HepG2 (cell line): ENCODE results near the gene IRF7. TPM values are rescaled to one million over a fixed set of nuclear protein-coding genes. Genes with fewer than 3 reads are reported as not detected.

Experiments used
- ATAC-seq: fragments of 200-7000 bp; cut with Tn5 transposase; 3 replicates; pipeline ENCODE4 v1.9.1; 2020; ENCODE audit warnings: mild to moderate bottlenecking, moderate library complexity
- BruUV-seq: library from RNA; stranded (reverse); fragments of 400-500 nt; replicated peaks from 2 replicates; lab custom pipeline; 2021; lab: Mats Ljungman, UMichigan
- CTCF ChIA-PET: fragments of 300-600 bp; formaldehyde crosslinking; extraction: SDS; loops from one replicate; lab custom pipeline; 2021; ENCODE audit warnings: low total read pairs, inconsistent platforms, low intra/inter-chr PET ratio; lab: Yijun Ruan, JAX
- POLR2A ChIA-PET: fragments of 350-600 bp; sonication (Branson Sonifier 250); formaldehyde crosslinking; loops from one replicate; lab custom pipeline; 2020; ENCODE audit warnings: antibody characterized with exemption, inconsistent platforms; lab: Yijun Ruan, JAX
- DNase-seq: peaks from one replicate; pipeline ENCODE4 v3.0.0-alpha.2; 2015; ENCODE audit warnings: low spot score
- FAIRE-seq: peaks from 3 replicates; lab custom pipeline; 2011; peaks lifted over from hg19 to GRCh38; lab: Jason Lieb, UNC
- H2AFZ ChIP-seq: one replicate; pipeline ENCODE4 v1.6.1; 2011; ENCODE audit warnings: low read length, inconsistent platforms
- H3K27ac ChIP-seq: fragments of 300-600 bp; 3 replicates; pipeline ENCODE4 v1.8.0; 2011; ENCODE audit warnings: mixed run types, mild to moderate bottlenecking, mixed read lengths, low read length, inconsistent platforms; ENCODE audit not compliant: insufficient read depth; ENCODE audit errors: extremely low read length
- H3K27me3 ChIP-seq, 2 experiments: fragments of 200-600 bp in 1 of 2; 2 replicates in 1 of 2; 3 replicates in 1 of 2; pipeline versions ENCODE4 v1.6.0 to v1.8.0; 2011; ENCODE audit warnings: low read length in 2 of 2, mild to moderate bottlenecking in 2 of 2, moderate library complexity in 2 of 2, inconsistent platforms in 1 of 2; ENCODE audit not compliant: insufficient read depth in 2 of 2, control insufficient read depth in 1 of 2
- H3K36me3 ChIP-seq, 2 experiments: fragments of 200-600 bp in 1 of 2; replicated peaks in 1 of 2; 2 replicates in 1 of 2; 3 replicates in 1 of 2; pipeline versions ENCODE4 v1.5.1 to v1.8.0; 2011; ENCODE audit warnings: low read length in 2 of 2, inconsistent platforms in 1 of 2; ENCODE audit not compliant: insufficient read depth in 2 of 2, control insufficient read depth in 1 of 2
- H3K4me1 ChIP-seq: 2 replicates; pipeline ENCODE4 v1.5.1; 2012; ENCODE audit warnings: low read length, inconsistent platforms; ENCODE audit not compliant: insufficient read depth
- H3K4me2 ChIP-seq: 2 replicates; pipeline ENCODE4 v1.6.0; 2011; ENCODE audit warnings: low read depth, low read length, inconsistent platforms
- H3K4me3 ChIP-seq, 3 experiments: fragments of 200-600 bp in 1 of 3; sonication (generic), shearing (Covaris generic) in 1 of 3; replicated peaks in 1 of 3; 2 replicates each; pipeline ENCODE4 v1.5.1; 2011 to 2016; ENCODE audit warnings: low read length in 3 of 3, inconsistent platforms in 2 of 3, low read depth in 2 of 3, mild to moderate bottlenecking in 2 of 3, control low read depth in 1 of 3, mixed read lengths in 1 of 3; ENCODE audit not compliant: insufficient read depth in 1 of 3
- H3K79me2 ChIP-seq: one replicate; pipeline ENCODE4 v1.6.1; 2011; ENCODE audit warnings: low read length, inconsistent platforms; ENCODE audit not compliant: insufficient read depth
- H3K9ac ChIP-seq: 2 replicates; pipeline ENCODE4 v1.6.0; 2011; ENCODE audit warnings: mild to moderate bottlenecking, low read depth, low read length, inconsistent platforms; ENCODE audit not compliant: insufficient read depth
- H3K9me3 ChIP-seq: 2 replicates; pipeline ENCODE4 v1.5.1; 2012; ENCODE audit warnings: mild to moderate bottlenecking, low read length
- H4K20me1 ChIP-seq: 2 replicates; pipeline ENCODE4 v1.6.0; 2011; ENCODE audit warnings: inconsistent platforms, mild to moderate bottlenecking, low read length, moderate library complexity; ENCODE audit not compliant: insufficient read depth
- AGO1 ChIP-seq: fragments of 200-400 bp; formaldehyde crosslinking; IDR thresholded peaks from 2 replicates; pipeline ENCODE4 v1.6.1; 2017; ENCODE audit warnings: mild to moderate bottlenecking, low read depth, low read length, moderate library complexity; ENCODE audit not compliant: poor library complexity, severe bottlenecking
- AGO2 ChIP-seq: fragments of 200-400 bp; formaldehyde crosslinking; optimal IDR thresholded peaks from 2 replicates; pipeline ENCODE3; 2017; ENCODE audit warnings: mild to moderate bottlenecking, low read depth, low read length, moderate library complexity
- PBX3 ChIP-seq: sonication (generic); formaldehyde crosslinking; IDR thresholded peaks from 2 replicates; pipeline ENCODE4 v1.8.1; 2023; ENCODE audit warnings: missing genetic modification reagents, inconsistent platforms, borderline replicate concordance
- POLR2G ChIP-seq: fragments of 200-400 bp; formaldehyde crosslinking; IDR thresholded peaks from 2 replicates; pipeline ENCODE4 v1.6.1; 2018; ENCODE audit warnings: mild to moderate bottlenecking, low read depth, low read length, moderate library complexity
- ZBTB33 ChIP-seq: sonication (generic); formaldehyde crosslinking; IDR thresholded peaks from 2 replicates; pipeline ENCODE4 v1.4.0; 2020; ENCODE audit warnings: missing genetic modification reagents
- ZNF207 ChIP-seq: fragments of 450-650 bp; IDR thresholded peaks from 2 replicates; pipeline ENCODE4 v1.6.1; 2016; ENCODE audit warnings: antibody characterized with exemption, borderline replicate concordance
- ZNF350 ChIP-seq: sonication (generic); formaldehyde crosslinking; IDR thresholded peaks from 2 replicates; pipeline ENCODE4 v1.4.0; 2020; ENCODE audit warnings: mild to moderate bottlenecking, low read depth, missing genetic modification reagents, borderline replicate concordance
- ZNF446 ChIP-seq: sonication (generic); formaldehyde crosslinking; IDR thresholded peaks from 2 replicates; pipeline ENCODE4 v1.5.0; 2020; ENCODE audit warnings: mild to moderate bottlenecking, missing genetic modification reagents
- WGBS: methylation state at CpG from one replicate; pipeline ENCODE4 v1.1.6; 2017; ENCODE audit warnings: low lambda C conversion rate; 5-methylcytosine and 5-hydroxymethylcytosine counted together
- in situ Hi-C: cut with HindIII; loops from 2 replicates; pipeline ENCODE4 v1.10.0; 2017; ENCODE audit warnings: low pct_unique_long_range_greater_than_20kb; ENCODE audit not compliant: extremely low pct_ligation_motif_present
- intact Hi-C: fragments of 100-400 bp; cut with micrococcal nuclease; formaldehyde crosslinking; loops from one replicate; pipeline ENCODE4 v1.10.0; 2022; ENCODE audit not compliant: unreplicated experiment
- polyA plus RNA-seq, 8 experiments: library from polyadenylated mRNA; depleted of rRNA in 3 of 8; stranded (reverse) in 7 of 8; unstranded in 1 of 8; fragments of >200 nt; fragmentation: Illumina TruSeq in 4 of 8; extraction: Trizol in 4 of 8; gene quantifications; 2 replicates each; pipeline versions ENCODE4 v1.2.1 to v1.2.3, GENCODE V29; 2011 to 2016; ENCODE audit warnings: low read depth in 4 of 8, missing spikeins in 1 of 8, mixed read lengths in 1 of 8; ENCODE audit not compliant: insufficient read depth in 1 of 8
- total RNA-seq, 5 experiments: library from RNA; depleted of rRNA; stranded (reverse); fragments of >200 nt; fragmentation: Illumina TruSeq; extraction: Trizol; gene quantifications; 2 replicates each; pipeline ENCODE4 v1.2.3, GENCODE V29; 2016; ENCODE audit warnings: low read depth in 1 of 5

The IRF7 gene
- total and polyA plus RNA-seq, 2 of the 13 experiments (the other 11 are each of a cell fraction or from before 2014, with no cell fraction given): not detected

- Histone ChIP-seq H4K20me1 (0 out of 2 replicates have a peak, but pooled peaks cover 3% of the 10 kb centered on the region), H3K9ac (no peak overlapping the region), H3K4me1 (no peaks in the 10 kb centered on the region), H3K27ac (no peak overlapping the region), H2AFZ (no peak overlapping the region), H3K36me3 (peaks cover 3 to 9% of the 10 kb centered on the region in 2 experiments; a peak in 1 of 5 replicates), H3K9me3 (no peaks in the 10 kb centered on the region), H3K4me3 (no peak overlapping the region), H3K27me3 (no peaks in the 10 kb centered on the region), H3K4me2 (no peak overlapping the region), H3K79me2 (no peaks in the 10 kb centered on the region)
- 96% methylated on average over 24 of the region's 28 CpGs for WGBS
- in situ Hi-C loops (no loop called here), intact Hi-C loops (no loop called here)
- FAIRE-seq (no peak), DNase-seq (no peak), ATAC-seq (no peak)
- POLR2A ChIA-PET: no interaction called here
- no TSS peak for BruUV-seq
- CTCF ChIA-PET: no interaction called here
- TF ChIP-seq ZNF446 (CRISPR knock-in tag) (no peak), PBX3 (CRISPR knock-in tag) (no peak), POLR2G (peak; percentile 36; the same call in 1 of the 2 replicates)
Measured at GRCh38 chr11:638631-639331, 23.0 kb upstream of the IRF7 start.

GRCh38 chr11:637593-638521 lies 22.1 kb upstream of the IRF7 start:
- POLR2A ChIA-PET: no interaction called here
- DNase-seq: no peak

More at GRCh38 chr11:637593-638521, 22.1 kb upstream of the IRF7 start:
- FAIRE-seq: no peak
- Histone ChIP-seq H3K4me3 (no peak overlapping the region), H3K79me2 (no peaks in the 10 kb centered on the region), H3K27ac (no peak overlapping the region), H3K9me3 (no peaks in the 10 kb centered on the region), H3K36me3 (0 out of 5 replicates have a peak, but pooled peaks cover 1 to 9% of the 10 kb centered on the region in 2 experiments), H4K20me1 (0 out of 2 replicates have a peak, but pooled peaks cover 3% of the 10 kb centered on the region), H3K4me2 (no peak overlapping the region), H3K9ac (no peak overlapping the region), H2AFZ (no peak overlapping the region), H3K4me1 (no peaks in the 10 kb centered on the region), H3K27me3 (no peaks in the 10 kb centered on the region)
- TF ChIP-seq ZNF207 (no peak), ZNF350 (CRISPR knock-in tag) (no peak), ZBTB33 (CRISPR knock-in tag) (0 out of 2 replicates have a peak, but pooled peaks have one; percentile 7), AGO2 (peak; percentile 87), AGO1 (peak; percentile 80)
- in situ Hi-C loops (no loop called here), intact Hi-C loops (no loop called here)
- CTCF ChIA-PET: no interaction called here
- no peak for ATAC-seq
- 97% methylated on average over 44 of the region's 55 CpGs for WGBS
- BruUV-seq: no TSS peak
